HG03175 (cell line): Measurements from ENCODE around the gene DIPK2A.
A peak's percentile ranks its signal among the peaks of the same experiment; 100 is the strongest.

ENCODE experiments used
- ATAC-seq: cut with Tn5 transposase; IDR thresholded peaks from one replicate; pipeline ENCODE4 v1.9.1; 2021; ENCODE audit warnings: mild to moderate bottlenecking, moderate library complexity; ENCODE audit not compliant: unreplicated experiment

The DIPK2A gene

DNA sequence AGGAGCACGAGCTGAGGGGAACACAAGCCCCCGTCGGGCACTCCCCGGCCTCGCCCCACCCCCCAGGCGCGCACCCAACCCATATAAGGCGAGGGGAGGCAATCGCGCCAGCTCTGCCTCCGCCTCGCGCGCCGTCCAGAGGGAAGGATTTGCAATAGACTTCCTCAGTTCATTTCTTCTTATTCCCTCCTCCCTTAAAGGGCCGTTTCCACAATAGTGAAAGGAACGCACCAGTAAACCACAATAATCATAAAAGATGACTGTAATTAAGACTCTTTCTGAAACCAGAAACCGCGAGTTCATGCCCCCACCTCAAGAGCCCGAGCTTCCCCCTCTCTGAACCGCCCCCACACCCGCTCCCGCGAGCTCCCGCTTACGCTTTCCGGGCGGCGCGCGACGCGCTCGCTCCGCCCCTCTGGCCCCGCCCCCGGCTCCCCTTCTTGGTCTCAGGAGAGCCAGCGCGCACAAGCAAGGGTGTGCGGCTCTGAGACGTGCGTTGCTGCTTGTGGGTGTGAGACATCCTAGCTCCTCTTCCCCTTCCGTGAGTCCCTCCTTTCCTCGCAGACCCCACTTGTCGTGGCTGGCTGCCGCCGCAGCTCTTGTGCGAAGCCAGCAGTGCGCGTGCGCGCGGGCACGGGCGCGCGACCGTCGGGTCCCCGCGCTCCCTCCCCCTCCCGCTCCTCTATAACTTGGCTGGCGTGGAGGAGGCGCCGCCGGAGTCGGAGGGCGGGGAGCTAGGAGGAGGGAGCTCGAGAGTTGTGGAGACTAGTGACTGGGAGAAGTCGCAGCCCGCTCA is at the start of gene DIPK2A:
DIPK2A (plus strand) TSS at position 465 of the 796 bp plus-strand sequence. CDS start 510 bp downstream, outside the sequence.
- peak; percentile 53 for ATAC-seq

- peak; percentile 67 for ATAC-seq
Measured at GRCh38 chr3:143924522-143925285, 46.9 kb upstream of the DIPK2A start.

GRCh38 chr3:143928056-143928455 is 43.6 kb upstream of the DIPK2A start:
- no peak for ATAC-seq

DNA sequence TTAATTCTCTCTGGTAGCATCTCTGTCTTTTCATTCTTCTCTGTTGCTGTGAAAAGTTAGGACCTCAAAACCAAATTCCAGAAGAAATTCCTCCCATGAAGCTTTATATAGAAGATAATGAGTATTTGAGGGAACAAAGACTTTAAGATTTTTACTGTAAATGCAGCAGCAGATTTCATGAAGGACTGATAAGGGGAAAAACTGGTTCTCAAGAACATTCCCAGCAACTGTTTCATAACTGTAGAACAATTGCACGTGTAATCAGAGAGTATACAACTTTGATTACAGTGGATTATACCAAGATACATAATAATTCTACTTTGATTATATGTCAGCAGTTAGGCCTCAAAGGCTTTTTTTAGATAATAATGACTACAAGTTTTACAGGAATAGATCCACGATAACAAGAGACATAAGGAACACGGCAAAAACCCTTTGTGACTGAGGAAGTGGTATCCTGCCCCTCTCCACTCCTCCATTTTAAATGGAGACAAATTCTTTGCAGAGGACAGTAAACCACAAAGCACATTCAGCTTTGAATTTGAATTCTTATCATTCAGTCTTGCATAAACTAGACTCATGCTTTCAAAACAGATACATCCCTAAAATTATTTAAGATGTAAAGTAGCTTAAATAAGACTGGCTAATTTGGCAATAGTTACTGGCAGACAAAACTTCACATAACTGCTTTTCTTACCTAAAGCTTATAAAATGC is 42.9 kb upstream of the DIPK2A start:
- no peak for ATAC-seq

- ATAC-seq: no peak
Measured at GRCh38 chr3:143934791-143935190, 36.8 kb upstream of the DIPK2A start.

DNA sequence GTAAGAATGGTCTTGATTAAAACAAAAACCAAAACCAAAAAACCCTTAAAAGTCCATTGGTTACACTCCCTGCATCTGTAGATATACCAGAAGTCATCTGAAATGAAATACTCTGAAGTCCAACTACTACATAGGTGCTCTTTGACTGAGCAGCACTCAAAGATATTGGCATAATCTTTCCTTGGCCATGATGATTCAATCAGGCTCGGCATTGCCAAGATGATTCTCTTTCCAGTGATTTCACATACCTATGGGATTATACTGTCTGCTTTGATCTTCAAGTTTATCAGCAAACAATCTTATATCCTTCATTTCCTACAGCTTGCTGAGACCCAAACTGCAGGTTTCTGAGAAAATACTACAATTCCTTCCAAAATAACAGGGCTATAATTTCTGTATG is 35.9 kb upstream of the DIPK2A start:
- ATAC-seq: no peak

DNA sequence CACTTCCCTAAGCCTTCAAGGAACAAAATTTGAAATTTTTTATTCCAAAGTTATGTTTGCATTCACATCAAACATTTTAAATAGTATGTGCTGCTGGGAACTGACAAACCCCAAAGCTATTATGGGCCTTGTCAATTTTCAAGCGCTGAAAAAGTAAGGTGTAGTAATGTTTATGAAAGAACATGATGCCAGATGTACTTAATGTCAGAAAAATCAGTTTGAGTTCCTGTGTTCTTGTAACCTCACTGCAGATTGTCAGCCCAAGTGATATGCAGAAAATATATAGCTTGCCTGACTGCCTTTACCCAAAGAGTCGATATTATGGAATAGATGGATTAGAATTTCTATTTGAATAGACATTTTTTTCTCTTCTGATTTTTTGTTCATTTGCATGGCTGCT is 20.8 kb upstream of the DIPK2A start:
- ATAC-seq: no peak

- ATAC-seq: peak; percentile 81
Measured at GRCh38 chr3:143951351-143951971, 20.2 kb upstream of the DIPK2A start.

DNA sequence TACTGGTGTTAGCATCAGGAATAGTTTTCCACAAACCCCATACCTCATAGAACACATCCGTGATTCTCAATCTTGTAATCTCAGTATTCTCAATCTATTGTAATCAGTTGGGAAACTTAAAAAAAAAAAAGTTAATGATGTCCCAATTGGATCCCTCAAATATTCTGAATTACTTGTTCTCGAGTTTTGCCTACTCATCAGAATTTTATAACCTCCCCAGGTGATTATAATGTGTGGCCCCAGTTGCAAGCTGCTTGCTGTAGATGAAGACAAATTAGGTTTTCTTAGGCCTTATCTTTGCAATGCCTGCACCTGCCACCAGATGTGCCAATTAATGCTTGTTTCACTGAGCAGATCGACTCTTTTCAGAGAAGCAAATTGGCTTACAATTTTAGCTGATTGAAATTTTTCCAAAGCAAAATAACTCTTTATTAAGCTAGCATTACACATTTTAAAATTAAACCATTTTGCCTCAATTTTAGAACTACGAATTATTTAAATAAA is 19.0 kb upstream of the DIPK2A start:
- peak; percentile 56 for ATAC-seq

GRCh38 chr3:143955113-143955512 is 16.5 kb upstream of the DIPK2A start:
- no peak for ATAC-seq

GRCh38 chr3:143956838-143957237 is 14.8 kb upstream of the DIPK2A start:
- no peak for ATAC-seq

DNA sequence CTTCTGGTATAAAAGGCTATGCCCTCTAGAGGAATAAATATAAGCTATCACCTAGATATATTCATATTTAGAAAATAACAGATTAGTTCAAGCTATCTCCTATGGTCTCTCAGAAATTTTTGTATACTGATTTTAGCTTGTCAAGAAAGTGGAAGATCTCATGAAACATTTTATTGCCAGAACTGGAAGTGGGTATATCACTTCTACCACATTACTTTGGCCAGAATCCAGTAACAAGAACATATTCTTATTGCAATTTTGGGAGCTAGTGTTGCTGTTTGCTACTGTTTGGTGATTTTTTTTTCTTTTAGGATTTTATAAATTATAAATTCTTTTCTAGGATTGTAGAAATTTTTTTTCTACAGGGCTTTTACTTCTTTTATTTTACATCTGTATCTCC is 14.2 kb upstream of the DIPK2A start:
- no peak for ATAC-seq

DNA sequence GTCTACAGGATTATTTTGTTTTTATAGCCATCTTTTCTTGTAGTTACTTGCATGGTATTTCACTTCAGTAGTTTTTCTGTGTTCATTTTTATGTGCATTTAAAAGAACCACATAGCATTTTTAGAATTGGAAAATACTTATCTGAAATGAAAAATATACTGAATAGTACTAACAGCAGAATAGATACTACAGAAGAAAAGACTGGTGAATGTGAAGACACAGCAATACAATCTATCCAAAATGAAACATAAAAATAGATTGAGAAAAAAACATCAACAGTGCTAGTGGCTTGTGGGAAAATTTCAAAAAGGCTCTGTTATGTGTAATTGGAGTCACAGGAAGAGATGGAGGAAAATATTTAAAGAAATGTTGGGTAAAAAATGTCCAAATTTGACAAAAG is 12.7 kb upstream of the DIPK2A start:
- no peak for ATAC-seq

DNA sequence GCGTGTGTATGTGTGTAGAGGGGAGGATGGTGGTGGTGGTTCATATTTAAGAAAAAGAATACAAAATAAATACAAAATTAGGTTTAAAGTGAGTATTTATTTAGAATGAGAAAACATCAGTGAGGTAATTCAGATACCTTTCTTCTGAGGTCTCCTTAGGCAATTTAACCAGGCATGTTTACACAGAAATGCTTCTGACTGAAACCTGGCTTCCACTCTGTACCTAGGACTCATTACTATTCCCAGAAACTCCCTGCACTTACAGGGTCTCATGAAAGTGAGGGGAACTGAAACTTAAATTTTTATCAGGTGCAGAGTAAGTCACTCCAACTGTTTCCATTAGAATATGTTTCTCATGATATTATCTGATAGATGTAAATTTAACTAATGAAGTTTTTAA is 10.3 kb upstream of the DIPK2A start:
- no peak for ATAC-seq

DNA sequence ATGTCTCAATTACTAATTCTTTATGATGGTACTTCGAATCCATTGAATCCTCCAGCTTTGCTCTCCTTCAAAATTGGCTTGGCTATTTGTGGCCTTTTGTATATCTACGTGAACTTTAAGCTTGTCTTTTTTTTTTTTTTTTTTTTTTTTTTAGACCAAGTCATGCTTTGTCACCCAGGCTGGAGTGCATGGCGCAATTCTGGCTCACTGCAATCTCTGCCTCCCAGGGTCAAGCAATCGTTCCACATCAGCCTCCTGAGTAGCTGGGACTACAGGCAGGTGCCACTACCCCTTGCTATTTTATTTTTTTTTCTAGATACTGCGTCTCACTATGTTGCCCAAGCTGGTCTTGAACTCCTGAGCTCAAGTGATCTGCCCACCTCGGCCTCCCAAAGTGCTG is 7.7 kb upstream of the DIPK2A start:
- ATAC-seq: no peak

DNA sequence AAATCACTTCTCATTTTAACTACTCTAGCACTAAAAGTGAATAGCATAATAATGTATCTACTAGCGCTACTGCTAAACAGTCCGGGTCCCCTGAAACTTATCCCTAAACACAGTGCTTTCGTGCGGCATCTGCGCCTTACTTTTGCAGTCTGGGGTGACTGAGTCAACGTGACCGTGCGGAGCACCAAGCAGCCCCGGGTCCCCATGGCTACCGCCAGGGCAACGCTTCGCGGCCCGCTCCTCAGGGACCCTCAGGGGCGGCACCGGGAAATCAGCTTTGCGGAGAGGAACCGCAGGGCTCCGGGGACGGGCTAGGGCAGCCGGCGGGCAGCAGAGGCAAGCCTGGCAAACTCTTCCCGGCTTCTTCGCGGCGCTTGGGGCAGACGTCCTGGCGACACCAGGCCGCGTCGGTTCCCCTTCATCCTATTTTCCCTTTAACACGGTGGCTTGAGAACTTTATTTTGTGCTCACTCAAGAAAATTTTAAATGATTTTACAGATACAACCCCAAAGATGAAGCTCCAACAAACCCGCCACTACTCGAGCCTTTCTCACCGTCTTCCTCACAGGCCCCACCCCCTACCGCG is 757 bp upstream of the DIPK2A start:
- ATAC-seq: peak; percentile 17

DNA sequence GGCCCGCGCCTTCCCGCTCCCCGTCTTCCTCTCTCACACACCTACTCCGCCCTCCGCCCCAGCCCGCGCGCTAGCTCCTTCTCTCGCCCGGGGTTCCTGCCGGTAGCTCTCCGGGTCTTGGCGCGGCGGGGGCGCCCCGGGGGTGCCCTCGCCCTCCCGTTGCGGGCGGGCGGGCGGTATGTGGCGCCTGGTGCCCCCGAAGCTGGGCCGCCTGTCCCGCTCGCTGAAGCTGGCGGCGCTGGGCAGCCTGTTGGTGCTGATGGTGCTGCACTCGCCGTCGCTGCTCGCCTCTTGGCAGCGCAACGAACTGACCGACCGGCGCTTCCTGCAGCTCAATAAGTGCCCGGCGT is 507 bp downstream of the DIPK2A start:
- ATAC-seq: no peak

GRCh38 chr3:143972505-143973258 is 1.1 kb downstream of the DIPK2A start:
- ATAC-seq: peak; percentile 41

- ATAC-seq: no peak
Measured at GRCh38 chr3:143973259-143974021, 1.8 kb downstream of the DIPK2A start.
